ENCODE data around the gene FBXO36. TPM values are rescaled to one million over a fixed set of nuclear protein-coding genes. Genes with fewer than 3 reads are reported as not detected.

Gene FBXO36
- total RNA-seq, 1 experiment from 2014 or later = 3.0 TPM

DNA sequence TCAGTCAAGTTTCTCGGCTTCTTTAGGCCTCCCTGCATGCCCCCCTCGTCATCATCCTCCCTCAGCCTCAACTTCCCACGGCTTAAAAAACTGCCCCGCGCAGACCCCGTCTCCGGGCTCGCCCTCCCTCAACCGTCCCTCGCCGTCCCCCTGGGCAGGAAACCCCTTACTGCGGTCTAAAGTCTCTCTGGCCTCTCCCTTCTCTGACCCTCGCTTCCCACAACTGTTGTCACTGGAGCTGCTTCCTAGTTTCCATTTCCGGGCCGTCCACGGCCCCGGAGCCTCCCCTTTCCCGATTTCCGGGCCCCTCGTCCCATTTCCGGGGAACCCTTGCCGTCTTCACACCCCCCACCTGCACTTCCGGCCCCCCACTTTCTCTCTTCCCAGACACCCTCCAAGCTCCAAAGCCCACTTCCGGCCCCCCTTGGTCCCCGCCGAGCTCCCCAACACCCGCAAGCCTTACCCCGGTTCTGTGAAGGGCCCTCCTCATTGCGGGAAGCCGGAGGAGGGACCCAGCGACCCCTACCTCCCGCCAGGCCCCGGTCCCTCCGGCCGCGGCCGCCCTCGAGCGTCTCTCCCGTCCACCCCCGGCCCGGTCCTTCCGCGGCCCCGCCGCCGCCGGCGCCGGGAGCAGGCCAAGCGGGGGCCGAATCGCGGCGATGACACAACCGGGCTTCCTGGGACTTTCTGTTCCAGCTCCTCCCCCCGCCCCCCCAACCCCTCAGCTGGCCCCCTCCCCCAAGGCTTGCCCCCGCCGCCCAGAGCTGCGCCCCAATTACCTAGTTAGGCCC lies 1.0 kb upstream of the FBXO36 start:
- Histone ChIP-seq H3K4me1 (ENCODE audit: insufficient read depth, low read length) (no peaks in the 10 kb centered on the region; the same call in 1 of the 2 replicates), H2AFZ (ENCODE audit: low read length) (no peak overlapping the region), H4K8ac (replicated peaks; ENCODE audit: insufficient read length, low read depth, low read length) (no peak overlapping the region), H2BK15ac (ENCODE audit: low read depth, low read length) (no peak overlapping the region), H2BK12ac (ENCODE audit: insufficient read length, low read depth, low read length) (no peak overlapping the region), H4K20me1 (ENCODE audit: control insufficient read depth, insufficient read depth, insufficient read length) (no peaks in the 10 kb centered on the region), H2BK20ac (ENCODE audit: low read depth, low read length, poor library complexity, severe bottlenecking) (no peak overlapping the region), H3K27ac (ENCODE audit: insufficient read length, low read depth, low read length) (peak overlapping the region; percentile 46), H2BK120ac (ENCODE audit: low read depth, low read length, poor library complexity, severe bottlenecking) (no peak overlapping the region), H3K4me2 (ENCODE audit: insufficient read depth, insufficient read length, low read length) (peak overlapping the region; percentile 100), H3K56ac (ENCODE audit: insufficient read length, low read depth, low read length) (no peak overlapping the region), H3K4ac (ENCODE audit: low read depth, low read length) (no peak overlapping the region), H4K5ac (ENCODE audit: insufficient read length, low read depth, low read length) (no peak overlapping the region), H3K23ac (ENCODE audit: insufficient read length, low read depth, low read length) (no peak overlapping the region), H3K27me3 (ENCODE audit: insufficient read depth, low read length) (no peaks in the 10 kb centered on the region), H3K18ac (ENCODE audit: insufficient read length, low read depth, low read length) (no peak overlapping the region), H2BK5ac (ENCODE audit: insufficient read length, low read length) (no peak overlapping the region), H3K9me3 (ENCODE audit: control insufficient read depth, low read depth, low read length) (no peaks in the 10 kb centered on the region), H2AK5ac (ENCODE audit: insufficient read length, low read length) (no peak overlapping the region), H3K79me1 (ENCODE audit: insufficient read depth, low read depth, low read length, poor library complexity, severe bottlenecking) (peaks cover 7% of the 10 kb centered on the region), H4K91ac (ENCODE audit: insufficient read length, low read depth, low read length) (no peak overlapping the region), H3T11ph (ENCODE audit: low read length) (no peak overlapping the region), H3K23me2 (ENCODE audit: insufficient read length, low read depth, low read length, poor library complexity, severe bottlenecking) (peaks cover 17% of the 10 kb centered on the region), H3K14ac (ENCODE audit: insufficient read depth, low read length) (peak overlapping the region; percentile 12; the same call in 1 of the 2 replicates), H3K9ac (ENCODE audit: extremely low read depth, insufficient read length, low read length) (peak overlapping the region; percentile 61), H3K79me2 (ENCODE audit: insufficient read depth, low read length) (peaks cover 33% of the 10 kb centered on the region; the same call in 1 of the 2 replicates)
- DNase-seq = peak; percentile 62
- no CpG with 5 or more reads among the region's 60 CpGs for WGBS (ENCODE audit: extremely low coverage, insufficient read length, low lambda C conversion rate)
- Mint-ChIP-seq H3K4me1 (peaks cover 11 to 16% of the 10 kb centered on the region in 2 experiments), H3K27ac (peak overlapping the region; percentile 96 to 99 (median 99)), H3K36me3 (ENCODE audit: insufficient read depth in 1 of 3, low read depth in 3 of 3) (peaks cover 9 to 23% (median 18%) of the 10 kb centered on the region in 3 experiments; a peak in 6 of 7 replicates), H3K27me3 (ENCODE audit: low read depth) (no peaks in the 10 kb centered on the region), H3K4me3 (peak overlapping the region; percentile 97 to 100), H3K9me3 (no peaks in the 10 kb centered on the region; a peak in 1 of 5 replicates)
- TF ChIP-seq, protein P1, sequence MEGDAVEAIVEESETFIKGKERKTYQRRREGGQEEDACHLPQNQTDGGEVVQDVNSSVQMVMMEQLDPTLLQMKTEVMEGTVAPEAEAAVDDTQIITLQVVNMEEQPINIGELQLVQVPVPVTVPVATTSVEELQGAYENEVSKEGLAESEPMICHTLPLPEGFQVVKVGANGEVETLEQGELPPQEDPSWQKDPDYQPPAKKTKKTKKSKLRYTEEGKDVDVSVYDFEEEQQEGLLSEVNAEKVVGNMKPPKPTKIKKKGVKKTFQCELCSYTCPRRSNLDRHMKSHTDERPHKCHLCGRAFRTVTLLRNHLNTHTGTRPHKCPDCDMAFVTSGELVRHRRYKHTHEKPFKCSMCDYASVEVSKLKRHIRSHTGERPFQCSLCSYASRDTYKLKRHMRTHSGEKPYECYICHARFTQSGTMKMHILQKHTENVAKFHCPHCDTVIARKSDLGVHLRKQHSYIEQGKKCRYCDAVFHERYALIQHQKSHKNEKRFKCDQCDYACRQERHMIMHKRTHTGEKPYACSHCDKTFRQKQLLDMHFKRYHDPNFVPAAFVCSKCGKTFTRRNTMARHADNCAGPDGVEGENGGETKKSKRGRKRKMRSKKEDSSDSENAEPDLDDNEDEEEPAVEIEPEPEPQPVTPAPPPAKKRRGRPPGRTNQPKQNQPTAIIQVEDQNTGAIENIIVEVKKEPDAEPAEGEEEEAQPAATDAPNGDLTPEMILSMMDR (conservative IDR thresholded peaks at IDR 0.05) = no peak

All from H9 (cell line).